SK-N-SH (cell line): ENCODE measurements around the gene COX10.
"Not testable (repeated sequence)": the region's sequence is repeated elsewhere in the genome, so short reads cannot be mapped to it uniquely, and the experiment has no call there.

Experiments
- CTCF ChIP-seq: fragments of 200-600 bp; sonication (generic); IDR thresholded peaks from 2 replicates; pipeline ENCODE4 v1.6.1; 2017; ENCODE audit warnings: antibody characterized with exemption, mild to moderate bottlenecking, moderate library complexity
- EZH2phosphoT487 ChIP-seq: fragments of 200-600 bp; sonication (generic); IDR thresholded peaks from 2 replicates; pipeline ENCODE4 v1.6.1; 2017; ENCODE audit warnings: low read depth, mixed run types, mild to moderate bottlenecking, antibody characterized with exemption, moderate library complexity, borderline replicate concordance
- GATA2 ChIP-seq: sonication (generic); formaldehyde crosslinking; IDR thresholded peaks from 2 replicates; pipeline ENCODE4 v1.5.0; 2020; ENCODE audit warnings: mild to moderate bottlenecking, missing genetic modification reagents
- NRF1 ChIP-seq: IDR thresholded peaks from 2 replicates; pipeline ENCODE4 v1.6.1; 2012; ENCODE audit warnings: low read depth, mild to moderate bottlenecking, low read length
- PBX3 ChIP-seq: IDR thresholded peaks from 2 replicates; pipeline ENCODE4; 2012
- POLR2AphosphoS5 ChIP-seq: IDR thresholded peaks from 2 replicates; pipeline ENCODE4 v1.6.1; 2012; ENCODE audit warnings: low read depth, low read length
- RCOR1 ChIP-seq: fragments of 150-350 bp; IDR thresholded peaks from 2 replicates; pipeline ENCODE4 v1.6.1; 2017; ENCODE audit warnings: antibody characterized with exemption, low read length
- RFX5 ChIP-seq: IDR thresholded peaks from 2 replicates; pipeline ENCODE4 v1.6.1; 2012; ENCODE audit warnings: mild to moderate bottlenecking, improper control_type of control experiment, low read length
- USF2 ChIP-seq: fragments of 150-350 bp; IDR thresholded peaks from 2 replicates; pipeline ENCODE4 v1.6.1; 2017; ENCODE audit warnings: antibody characterized with exemption, low read length, low read depth, borderline replicate concordance

GRCh38 chr17:14176989-14177388, 107.7 kb downstream of the COX10 start:
- TF ChIP-seq POLR2AphosphoS5; NRF1; EZH2phosphoT487; GATA2 (CRISPR knock-in tag); CTCF; RFX5; USF2; RCOR1; PBX3: not testable (repeated sequence)
